Renal cortical epithelial cell (primary cell): ENCODE data around the gene ZNG1B. TPM values are rescaled to one million over a fixed set of nuclear protein-coding genes. Genes with fewer than 3 reads are reported as not detected.

Source experiments
- total RNA-seq: library from RNA; depleted of rRNA; stranded (reverse); fragments of >200 nt; gene quantifications from 2 replicates; pipeline ENCODE4 v1.2.3, GENCODE V29; 2014

Gene ZNG1B
- total RNA-seq, 1 donor from 2014 or later = 45.8 TPM

Other genes with a start within 250 kb of the ZNG1B start
- gene PAX8, start 158.8 kb upstream of the ZNG1B start, total RNA-seq = 86.5 and 273 TPM in 2 replicates
- gene FOXD4L1, start 61.0 kb downstream of the ZNG1B start, total RNA-seq = 0.20 TPM in 1 of 2 replicates, not detected in the other
- 3.5 and 21.3 TPM in 2 replicates for gene RABL2A, start 189.6 kb downstream of the ZNG1B start, total RNA-seq